GM23338 (cell line): ENCODE results near the gene TNNI3K. TPM values are rescaled to one million over a fixed set of nuclear protein-coding genes. Genes with fewer than 3 reads are reported as not detected.

Experiments
- ATAC-seq: fragments of 200-7000 bp; cut with Tn5 transposase; 3 replicates; pipeline ENCODE4 v1.9.1; 2020
- DNase-seq: peaks from one replicate; pipeline ENCODE4 v3.0.0-alpha.2; 2015; ENCODE audit warnings: low spot score
- H2AFZ ChIP-seq: fragments of 200-600 bp; sonication (generic); 2 replicates; pipeline ENCODE4 v1.8.0; 2016; ENCODE audit warnings: antibody characterized with exemption, mild to moderate bottlenecking, moderate library complexity
- H3F3A ChIP-seq: fragments of 200-600 bp; sonication (generic); replicated peaks from 2 replicates; pipeline ENCODE4 v1.8.0; 2017; ENCODE audit warnings: antibody characterized with exemption, mixed run types, low read depth
- H3K27ac ChIP-seq: fragments of 200-600 bp; sonication (generic); 2 replicates; pipeline ENCODE4 v1.6.1; 2016; ENCODE audit warnings: low read depth
- H3K27me3 ChIP-seq: fragments of 200-600 bp; sonication (generic); 2 replicates; pipeline ENCODE4 v1.8.0; 2016; ENCODE audit warnings: mild to moderate bottlenecking, mixed run types, moderate library complexity; ENCODE audit not compliant: insufficient read depth
- H3K36me3 ChIP-seq: fragments of 200-600 bp; sonication (generic); 2 replicates; pipeline ENCODE4 v1.8.0; 2016; ENCODE audit warnings: mild to moderate bottlenecking; ENCODE audit not compliant: insufficient read depth
- H3K4me1 ChIP-seq: fragments of 200-600 bp; sonication (generic); 2 replicates; pipeline ENCODE4 v1.8.0; 2016; ENCODE audit warnings: mild to moderate bottlenecking, moderate library complexity; ENCODE audit not compliant: insufficient read depth
- H3K4me2 ChIP-seq: fragments of 200-600 bp; sonication (generic); 2 replicates; pipeline ENCODE4 v1.7.1; 2017; ENCODE audit warnings: mixed run types
- H3K4me3 ChIP-seq: fragments of 200-600 bp; sonication (generic); 2 replicates; pipeline ENCODE4 v1.6.1; 2016; ENCODE audit warnings: mixed run types
- H3K79me2 ChIP-seq: fragments of 200-600 bp; sonication (generic); replicated peaks from 2 replicates; pipeline ENCODE4 v1.8.0; 2017; ENCODE audit warnings: mild to moderate bottlenecking; ENCODE audit not compliant: insufficient read depth
- H3K9me2 ChIP-seq: fragments of 200-600 bp; sonication (generic); 2 replicates; pipeline ENCODE4 v1.8.0; 2017; ENCODE audit not compliant: insufficient read depth
- H4K20me1 ChIP-seq: fragments of 200-600 bp; sonication (generic); replicated peaks from 2 replicates; pipeline ENCODE4 v1.8.0; 2017; ENCODE audit warnings: mild to moderate bottlenecking; ENCODE audit not compliant: insufficient read depth
- H3K27ac Mint-ChIP-seq: 2 replicates; pipeline ENCODE4 v1.8.0; 2020; ENCODE audit warnings: inconsistent platforms, mild to moderate bottlenecking, moderate library complexity, mixed read lengths
- H3K27me3 Mint-ChIP-seq: 3 replicates; pipeline ENCODE4 v1.8.0; 2022; ENCODE audit warnings: low read depth, mild to moderate bottlenecking, moderate library complexity, mixed read lengths, inconsistent platforms; ENCODE audit not compliant: insufficient read depth, poor library complexity
- H3K36me3 Mint-ChIP-seq: 3 replicates; pipeline ENCODE4 v1.8.0; 2021; ENCODE audit warnings: low read depth, mild to moderate bottlenecking, inconsistent platforms, moderate library complexity, mixed read lengths
- H3K4me1 Mint-ChIP-seq: 3 replicates; pipeline ENCODE4 v1.8.0; 2020; ENCODE audit warnings: mild to moderate bottlenecking, inconsistent platforms, mixed read lengths
- H3K4me3 Mint-ChIP-seq: 3 replicates; pipeline ENCODE4 v1.8.0; 2021; ENCODE audit warnings: moderate library complexity, mild to moderate bottlenecking, inconsistent platforms, mixed read lengths
- H3K9me3 Mint-ChIP-seq: 3 replicates; pipeline ENCODE4 v1.8.0; 2020; ENCODE audit warnings: moderate library complexity, mild to moderate bottlenecking, inconsistent platforms, mixed read lengths
- CREB1 ChIP-seq: fragments of 250-450 bp; sonication (Bioruptor Pico); IDR thresholded peaks from 2 replicates; pipeline ENCODE4 v1.5.0; 2020; ENCODE audit warnings: low read depth, mild to moderate bottlenecking, moderate library complexity
- ETS1 ChIP-seq: IDR thresholded peaks from 2 replicates; pipeline ENCODE4 v1.6.1; 2016; ENCODE audit warnings: antibody characterized with exemption
- EZH2 ChIP-seq: fragments of 200-600 bp; sonication (generic); IDR thresholded peaks from one replicate; pipeline ENCODE4 v1.8.0; 2017; ENCODE audit warnings: antibody characterized with exemption, mild to moderate bottlenecking, low read depth; ENCODE audit not compliant: unreplicated experiment
- EZH2phosphoT487 ChIP-seq: fragments of 200-600 bp; sonication (generic); IDR thresholded peaks from one replicate; pipeline ENCODE4 v1.8.1; 2018; ENCODE audit warnings: antibody characterized with exemption; ENCODE audit not compliant: unreplicated experiment
- JUNB ChIP-seq: IDR thresholded peaks from one replicate; pipeline ENCODE4 v1.6.1; 2016; ENCODE audit warnings: antibody characterized with exemption; ENCODE audit not compliant: unreplicated experiment
- NANOG ChIP-seq: IDR thresholded peaks from 2 replicates; pipeline ENCODE4 v1.6.1; 2016; ENCODE audit warnings: antibody characterized with exemption, borderline replicate concordance
- POLR2AphosphoS5 ChIP-seq: IDR thresholded peaks from 2 replicates; pipeline ENCODE4 v1.6.1; 2016; ENCODE audit warnings: antibody characterized with exemption, low read depth
- REST ChIP-seq: IDR thresholded peaks from one replicate; pipeline ENCODE4 v1.6.1; 2018; ENCODE audit warnings: antibody characterized with exemption; ENCODE audit not compliant: unreplicated experiment
- STAT1 ChIP-seq: IDR thresholded peaks from one replicate; pipeline ENCODE4 v1.6.1; 2016; ENCODE audit warnings: antibody characterized with exemption; ENCODE audit not compliant: unreplicated experiment
- ZNF114 ChIP-seq: fragments of 250-450 bp; sonication (Bioruptor Pico); IDR thresholded peaks from 2 replicates; pipeline ENCODE4 v1.5.0; 2020; ENCODE audit warnings: mild to moderate bottlenecking, moderate library complexity
- ZNF331 ChIP-seq: fragments of 250-450 bp; sonication (Bioruptor Pico); IDR thresholded peaks from 2 replicates; pipeline ENCODE4 v1.5.0; 2020; ENCODE audit warnings: low read depth, mild to moderate bottlenecking, moderate library complexity
- ZNF462 ChIP-seq: fragments of 250-450 bp; sonication (Bioruptor Pico); IDR thresholded peaks from 2 replicates; pipeline ENCODE4 v1.5.0; 2020; ENCODE audit warnings: mild to moderate bottlenecking, moderate library complexity
- polyA plus RNA-seq: library from polyadenylated mRNA; unstranded; fragments of >200 nt; fragmentation: Nextera tagmentation; extraction: Ambion mirVana; gene quantifications from 2 replicates; pipeline ENCODE4 v1.2.1, GENCODE V29; 2016
- total RNA-seq: library from RNA; depleted of rRNA; stranded (reverse); fragments of >200 nt; shearing (Covaris generic); gene quantifications from 2 replicates; pipeline ENCODE4 v1.2.3, GENCODE V29; 2014
- TF ChIP-seq, protein P1 (sequence below), 2 experiments: fragments of 200-600 bp in 1 of 2; sonication (generic) in 1 of 2; conservative IDR thresholded peaks; 2 replicates each; pipeline versions ENCODE4 v1.5.1 to v1.6.1; 2016 to 2017; ENCODE audit warnings: antibody characterized with exemption in 2 of 2, low read depth in 2 of 2, mild to moderate bottlenecking in 2 of 2, moderate library complexity in 1 of 2

Gene TNNI3K
- total and polyA plus RNA-seq, 2 experiments from 2014 or later = not detected

- TF ChIP-seq ZNF462 (CRISPR knock-in tag) = no peak
- TF ChIP-seq NANOG = no peak
Measured at GRCh38 chr1:74531796-74532195, 296.6 kb downstream of the TNNI3K start (continued).

GRCh38 chr1:74534241-74534640, 299.1 kb downstream of the TNNI3K start:
- H3K4me2 ChIP-seq = no peak overlapping the region
- no peaks in the 10 kb centered on the region for H3K36me3 Mint-ChIP-seq
- H3K4me1 ChIP-seq = no peaks in the 10 kb centered on the region
- no peak overlapping the region for H3K27ac Mint-ChIP-seq
- no peaks in the 10 kb centered on the region for H3K9me2 ChIP-seq
- peaks cover 1% of the 10 kb centered on the region for H3K27me3 Mint-ChIP-seq
- H3K9me3 Mint-ChIP-seq = no peaks in the 10 kb centered on the region
- no peaks in the 10 kb centered on the region for H3K4me1 Mint-ChIP-seq
- no peaks in the 10 kb centered on the region for H4K20me1 ChIP-seq
- no peak overlapping the region for H3K4me3 Mint-ChIP-seq
- no peak overlapping the region for H3K4me3 ChIP-seq
- H2AFZ ChIP-seq = no peak overlapping the region
- no peaks in the 10 kb centered on the region for H3F3A ChIP-seq
- no peak for DNase-seq
- no peaks in the 10 kb centered on the region for H3K27me3 ChIP-seq
- no peaks in the 10 kb centered on the region for H3K79me2 ChIP-seq
- H3K36me3 ChIP-seq = no peaks in the 10 kb centered on the region
- no peak overlapping the region for H3K27ac ChIP-seq
- ATAC-seq = no peak
- TF ChIP-seq, protein P1, sequence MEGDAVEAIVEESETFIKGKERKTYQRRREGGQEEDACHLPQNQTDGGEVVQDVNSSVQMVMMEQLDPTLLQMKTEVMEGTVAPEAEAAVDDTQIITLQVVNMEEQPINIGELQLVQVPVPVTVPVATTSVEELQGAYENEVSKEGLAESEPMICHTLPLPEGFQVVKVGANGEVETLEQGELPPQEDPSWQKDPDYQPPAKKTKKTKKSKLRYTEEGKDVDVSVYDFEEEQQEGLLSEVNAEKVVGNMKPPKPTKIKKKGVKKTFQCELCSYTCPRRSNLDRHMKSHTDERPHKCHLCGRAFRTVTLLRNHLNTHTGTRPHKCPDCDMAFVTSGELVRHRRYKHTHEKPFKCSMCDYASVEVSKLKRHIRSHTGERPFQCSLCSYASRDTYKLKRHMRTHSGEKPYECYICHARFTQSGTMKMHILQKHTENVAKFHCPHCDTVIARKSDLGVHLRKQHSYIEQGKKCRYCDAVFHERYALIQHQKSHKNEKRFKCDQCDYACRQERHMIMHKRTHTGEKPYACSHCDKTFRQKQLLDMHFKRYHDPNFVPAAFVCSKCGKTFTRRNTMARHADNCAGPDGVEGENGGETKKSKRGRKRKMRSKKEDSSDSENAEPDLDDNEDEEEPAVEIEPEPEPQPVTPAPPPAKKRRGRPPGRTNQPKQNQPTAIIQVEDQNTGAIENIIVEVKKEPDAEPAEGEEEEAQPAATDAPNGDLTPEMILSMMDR (conservative IDR thresholded peaks at IDR 0.05; ENCODE audit: low read depth in 2 of 2) = no peak
- TF ChIP-seq NANOG = no peak
- no peak for TF ChIP-seq POLR2AphosphoS5
- no peak for TF ChIP-seq STAT1
- TF ChIP-seq ZNF331 (CRISPR knock-in tag) = no peak
- no peak for TF ChIP-seq JUNB
- TF ChIP-seq CREB1 = no peak
- no peak for TF ChIP-seq ETS1
- TF ChIP-seq ZNF114 (CRISPR knock-in tag) = no peak
- no peak for TF ChIP-seq EZH2phosphoT487
- no peak for TF ChIP-seq EZH2
- no peak for TF ChIP-seq REST
